HL-60 (cell line): Measurements from ENCODE around the gene ARNT2.

Source experiments
- DNase-seq, 2 experiments: peaks; one replicate each; pipeline ENCODE4 v3.0.0-alpha.2; 2010 to 2020; ENCODE audit warnings: low read depth in 1 of 2, low spot score in 1 of 2
- H3K27ac ChIP-seq: fragments of 250-450 bp; sonication (Bioruptor Pico); replicated peaks from 2 replicates; pipeline ENCODE4 v1.5.1; 2020; ENCODE audit warnings: mild to moderate bottlenecking, moderate library complexity
- H3K27me3 ChIP-seq: fragments of 250-450 bp; sonication (Bioruptor Pico); 2 replicates; pipeline ENCODE4 v1.5.1; 2021; ENCODE audit warnings: mild to moderate bottlenecking, moderate library complexity; ENCODE audit not compliant: insufficient read depth, poor library complexity, severe bottlenecking
- H3K4me3 ChIP-seq: replicated peaks from 2 replicates; pipeline ENCODE4 v1.5.1; 2011; ENCODE audit warnings: mild to moderate bottlenecking, control low read depth, low read length; ENCODE audit not compliant: insufficient read depth
- CTCF ChIP-seq: IDR thresholded peaks from one replicate; pipeline ENCODE4 v1.5.1; 2011; ENCODE audit warnings: low read length, control low read depth, inconsistent platforms; ENCODE audit not compliant: insufficient read depth
- GABPA ChIP-seq: IDR thresholded peaks from 2 replicates; pipeline ENCODE4 v1.6.1; 2012; ENCODE audit warnings: low read depth
- POLR2AphosphoS5 ChIP-seq: IDR thresholded peaks from 2 replicates; pipeline ENCODE4 v1.6.1; 2012; ENCODE audit warnings: low read depth
- REST ChIP-seq: IDR thresholded peaks from 2 replicates; pipeline ENCODE4 v1.6.1; 2012; ENCODE audit warnings: low read depth; ENCODE audit not compliant: insufficient replicate concordance
- SPI1 ChIP-seq: IDR thresholded peaks from 2 replicates; pipeline ENCODE4 v1.6.1; 2012; ENCODE audit warnings: low read depth, mild to moderate bottlenecking, borderline replicate concordance

The ARNT2 gene

GRCh38 chr15:80550219-80550907 is 146.2 kb downstream of the ARNT2 start:
- H3K27ac ChIP-seq = no peak overlapping the region
- TF ChIP-seq POLR2AphosphoS5 = no peak
- no peak for TF ChIP-seq REST
- TF ChIP-seq SPI1 = no peak
- no peak for TF ChIP-seq CTCF
- no peak for TF ChIP-seq GABPA
- no peak overlapping the region for H3K4me3 ChIP-seq
- H3K27me3 ChIP-seq = peaks cover 14% of the 10 kb centered on the region
- no peak for DNase-seq

- no peak for DNase-seq
- no peak for TF ChIP-seq REST
- TF ChIP-seq GABPA = no peak
- no peak for TF ChIP-seq CTCF
- TF ChIP-seq SPI1 = no peak
- Histone ChIP-seq H3K27me3 (peaks cover 14% of the 10 kb centered on the region), H3K4me3 (no peak overlapping the region), H3K27ac (no peak overlapping the region)
Observed at GRCh38 chr15:80550908-80551260, 146.7 kb downstream of the ARNT2 start.

- Histone ChIP-seq H3K27ac (no peak overlapping the region), H3K4me3 (no peak overlapping the region), H3K27me3 (peaks cover 14% of the 10 kb centered on the region)
- no peak for DNase-seq
- TF ChIP-seq CTCF = no peak
- no peak for TF ChIP-seq REST
- TF ChIP-seq POLR2AphosphoS5 = no peak
- no peak for TF ChIP-seq SPI1
- TF ChIP-seq GABPA = no peak
Observed at GRCh38 chr15:80551348-80551747, 147.2 kb downstream of the ARNT2 start.
